ENCODE measurements around the gene HSPA1B. TPM values are rescaled to one million over a fixed set of nuclear protein-coding genes. Genes with fewer than 3 reads are reported as not detected.

HSPA1B gene
- total RNA-seq, 3 donors from 2014 or later (not counting 1 experiment from before 2014, with no cell fraction given) = 8.5 to 112 (median 15.3) TPM

GRCh38 chr6:31875877-31876276 is 48.3 kb downstream of the HSPA1B start:
- no peaks in the 10 kb centered on the region for H3K9me3 Mint-ChIP-seq
- Histone ChIP-seq H3K4me1 (ENCODE audit: control insufficient read depth, insufficient read depth, low read length) (no peaks in the 10 kb centered on the region), H3K9me3 (ENCODE audit: control insufficient read depth, insufficient read depth, low read length) (no peaks in the 10 kb centered on the region), H3K4me3 (ENCODE audit: low read length) (no peak overlapping the region), H3K27me3 (ENCODE audit: control insufficient read depth, insufficient read depth, low read length) (no peaks in the 10 kb centered on the region), H3K27ac (ENCODE audit: low read length) (no peak overlapping the region), H3K36me3 (ENCODE audit: control insufficient read depth, insufficient read depth, low read length) (peaks cover 14% of the 10 kb centered on the region)
- DNase-seq = no peak
- no peak overlapping the region for H3K4me3 Mint-ChIP-seq
- no peak for TF ChIP-seq CTCF (IDR thresholded peaks at IDR 0.05)
- 75% methylated on average over 4 of the region's 5 CpGs for WGBS (ENCODE audit: insufficient coverage)
- no peaks in the 10 kb centered on the region for H3K27me3 Mint-ChIP-seq (ENCODE audit: low read depth in 2 of 2)
- H3K4me1 Mint-ChIP-seq = peaks cover 0 to 5% of the 10 kb centered on the region in 2 donors
- intact Hi-C loops (cut with micrococcal nuclease) = no loop called here
- H3K36me3 Mint-ChIP-seq = peaks cover under 1% of the 10 kb centered on the region
- ATAC-seq = no peak
- peak overlapping the region in 1 of 2 donors; percentile 5 for H3K27ac Mint-ChIP-seq

GRCh38 chr6:31876357-31876756 is 48.8 kb downstream of the HSPA1B start:
- Histone ChIP-seq H3K4me3 (ENCODE audit: low read length) (no peak overlapping the region), H3K9me3 (ENCODE audit: control insufficient read depth, insufficient read depth, low read length) (no peaks in the 10 kb centered on the region), H3K27ac (ENCODE audit: low read length) (no peak overlapping the region), H3K4me1 (ENCODE audit: control insufficient read depth, insufficient read depth, low read length) (no peaks in the 10 kb centered on the region), H3K27me3 (ENCODE audit: control insufficient read depth, insufficient read depth, low read length) (no peaks in the 10 kb centered on the region), H3K36me3 (ENCODE audit: control insufficient read depth, insufficient read depth, low read length) (peaks cover 19% of the 10 kb centered on the region)
- no peak overlapping the region for H3K4me3 Mint-ChIP-seq
- peaks cover 0 to 10% of the 10 kb centered on the region in 2 donors for H3K4me1 Mint-ChIP-seq
- no peak for ATAC-seq
- H3K27ac Mint-ChIP-seq = no peak overlapping the region
- 88% methylated on average over 6 of the region's 7 CpGs for WGBS (ENCODE audit: insufficient coverage)
- no peak for DNase-seq
- no peak for TF ChIP-seq CTCF (IDR thresholded peaks at IDR 0.05)
- peaks cover 5% of the 10 kb centered on the region for H3K36me3 Mint-ChIP-seq
- no peaks in the 10 kb centered on the region for H3K9me3 Mint-ChIP-seq
- no peaks in the 10 kb centered on the region for H3K27me3 Mint-ChIP-seq (ENCODE audit: low read depth in 2 of 2)
- intact Hi-C loops (cut with micrococcal nuclease) = no loop called here

- Mint-ChIP-seq H3K4me1 (peaks cover 0 to 10% of the 10 kb centered on the region in 2 donors), H3K4me3 (no peak overlapping the region), H3K27ac (no peak overlapping the region), H3K36me3 (peaks cover 10% of the 10 kb centered on the region), H3K9me3 (no peaks in the 10 kb centered on the region), H3K27me3 (ENCODE audit: low read depth in 2 of 2) (no peaks in the 10 kb centered on the region)
- intact Hi-C loops (cut with micrococcal nuclease) = no loop called here
- WGBS (ENCODE audit: insufficient coverage) = 83% methylated on average over 3 of the region's 3 CpGs
- Histone ChIP-seq H3K27ac (ENCODE audit: low read length) (no peak overlapping the region), H3K4me3 (ENCODE audit: low read length) (no peak overlapping the region), H3K4me1 (ENCODE audit: control insufficient read depth, insufficient read depth, low read length) (no peaks in the 10 kb centered on the region), H3K27me3 (ENCODE audit: control insufficient read depth, insufficient read depth, low read length) (no peaks in the 10 kb centered on the region), H3K9me3 (ENCODE audit: control insufficient read depth, insufficient read depth, low read length) (no peaks in the 10 kb centered on the region), H3K36me3 (ENCODE audit: control insufficient read depth, insufficient read depth, low read length) (peaks cover 24% of the 10 kb centered on the region)
- TF ChIP-seq CTCF (IDR thresholded peaks at IDR 0.05) = no peak
- DNase-seq (no peak), ATAC-seq (no peak)
Observed at GRCh38 chr6:31877125-31877650, 49.6 kb downstream of the HSPA1B start.

- H3K4me3 Mint-ChIP-seq = no peak overlapping the region
- intact Hi-C loops (cut with micrococcal nuclease) = no loop called here
- peaks cover 0 to 10% of the 10 kb centered on the region in 2 donors for H3K4me1 Mint-ChIP-seq
- 89% methylated on average over 10 of the region's 10 CpGs for WGBS (ENCODE audit: insufficient coverage)
- DNase-seq = no peak
- no peaks in the 10 kb centered on the region for H3K27me3 Mint-ChIP-seq (ENCODE audit: low read depth in 2 of 2)
- peak overlapping the region in 1 of 2 donors; percentile 18 for H3K27ac Mint-ChIP-seq
- Histone ChIP-seq H3K27me3 (ENCODE audit: control insufficient read depth, insufficient read depth, low read length) (no peaks in the 10 kb centered on the region), H3K4me3 (ENCODE audit: low read length) (no peak overlapping the region), H3K36me3 (ENCODE audit: control insufficient read depth, insufficient read depth, low read length) (peaks cover 29% of the 10 kb centered on the region), H3K4me1 (ENCODE audit: control insufficient read depth, insufficient read depth, low read length) (no peaks in the 10 kb centered on the region), H3K27ac (ENCODE audit: low read length) (no peak overlapping the region), H3K9me3 (ENCODE audit: control insufficient read depth, insufficient read depth, low read length) (no peaks in the 10 kb centered on the region)
- TF ChIP-seq CTCF (IDR thresholded peaks at IDR 0.05) = no peak
- no peaks in the 10 kb centered on the region for H3K9me3 Mint-ChIP-seq
- no peak for ATAC-seq
- H3K36me3 Mint-ChIP-seq = peaks cover 10% of the 10 kb centered on the region
Observed at GRCh38 chr6:31877651-31878161, 50.2 kb downstream of the HSPA1B start.
